Measurements from ENCODE around the gene PHF5A. TPM values are rescaled to one million over a fixed set of nuclear protein-coding genes. Genes with fewer than 3 reads are reported as not detected.

PHF5A gene
- total RNA-seq, 1 donor: 38.4 TPM

GRCh38 chr22:41516462-41516861 lies 48.0 kb upstream of the PHF5A start:
- Histone ChIP-seq H3K36me3 (ENCODE audit: insufficient read depth, low read length) (peaks cover 52% of the 10 kb centered on the region), H3K4me2 (ENCODE audit: insufficient read depth, low read length) (no peak overlapping the region), H3K27ac (ENCODE audit: low read depth, low read length) (no peak overlapping the region), H2AFZ (ENCODE audit: low read length) (no peak overlapping the region), H3K4me1 (ENCODE audit: insufficient read depth, low read length) (peaks cover 12% of the 10 kb centered on the region), H3K79me2 (ENCODE audit: insufficient read depth, low read length) (no peaks in the 10 kb centered on the region), H4K20me1 (ENCODE audit: insufficient read depth, low read length) (peaks cover 7% of the 10 kb centered on the region), H3K9me3 (ENCODE audit: low read depth, low read length) (no peaks in the 10 kb centered on the region), H3K4me3 (ENCODE audit: insufficient read depth, low read length) (no peak overlapping the region), H3K27me3 (ENCODE audit: insufficient read depth, low read length) (no peaks in the 10 kb centered on the region)
- DNase-seq (ENCODE audit: insufficient read length, low spot score, missing footprints): no peak
- TF ChIP-seq, protein P1, sequence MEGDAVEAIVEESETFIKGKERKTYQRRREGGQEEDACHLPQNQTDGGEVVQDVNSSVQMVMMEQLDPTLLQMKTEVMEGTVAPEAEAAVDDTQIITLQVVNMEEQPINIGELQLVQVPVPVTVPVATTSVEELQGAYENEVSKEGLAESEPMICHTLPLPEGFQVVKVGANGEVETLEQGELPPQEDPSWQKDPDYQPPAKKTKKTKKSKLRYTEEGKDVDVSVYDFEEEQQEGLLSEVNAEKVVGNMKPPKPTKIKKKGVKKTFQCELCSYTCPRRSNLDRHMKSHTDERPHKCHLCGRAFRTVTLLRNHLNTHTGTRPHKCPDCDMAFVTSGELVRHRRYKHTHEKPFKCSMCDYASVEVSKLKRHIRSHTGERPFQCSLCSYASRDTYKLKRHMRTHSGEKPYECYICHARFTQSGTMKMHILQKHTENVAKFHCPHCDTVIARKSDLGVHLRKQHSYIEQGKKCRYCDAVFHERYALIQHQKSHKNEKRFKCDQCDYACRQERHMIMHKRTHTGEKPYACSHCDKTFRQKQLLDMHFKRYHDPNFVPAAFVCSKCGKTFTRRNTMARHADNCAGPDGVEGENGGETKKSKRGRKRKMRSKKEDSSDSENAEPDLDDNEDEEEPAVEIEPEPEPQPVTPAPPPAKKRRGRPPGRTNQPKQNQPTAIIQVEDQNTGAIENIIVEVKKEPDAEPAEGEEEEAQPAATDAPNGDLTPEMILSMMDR (IDR thresholded peaks at IDR 0.05; ENCODE audit: extremely low read depth, low read depth, low read length): no peak

DNA sequence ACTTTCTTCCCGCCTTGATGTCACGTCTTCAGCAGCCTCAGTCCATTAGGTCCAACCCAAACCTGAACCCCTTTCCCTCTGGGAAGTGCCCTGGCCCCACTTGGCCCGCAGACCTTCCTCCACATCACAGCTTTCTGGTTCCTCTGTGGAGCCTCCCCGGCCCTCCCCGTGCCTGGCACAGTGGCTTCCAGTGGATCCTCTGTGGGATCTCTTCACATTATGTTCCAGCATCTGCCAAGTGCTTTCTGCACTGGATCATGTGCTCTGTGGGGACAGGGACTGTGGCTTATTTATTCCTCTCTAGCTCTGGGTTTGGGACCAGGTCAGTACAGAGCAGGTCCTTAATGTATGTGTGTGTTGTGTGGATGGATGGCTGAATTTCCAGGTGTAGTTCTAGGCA lies 44.9 kb upstream of the PHF5A start:
- Histone ChIP-seq H3K27ac (ENCODE audit: low read depth, low read length) (peak overlapping the region; percentile 9), H3K79me2 (ENCODE audit: insufficient read depth, low read length) (no peaks in the 10 kb centered on the region), H3K4me1 (ENCODE audit: insufficient read depth, low read length) (peaks cover 12% of the 10 kb centered on the region), H3K4me3 (ENCODE audit: insufficient read depth, low read length) (no peak overlapping the region), H2AFZ (ENCODE audit: low read length) (no peak overlapping the region), H3K9me3 (ENCODE audit: low read depth, low read length) (no peaks in the 10 kb centered on the region), H3K36me3 (ENCODE audit: insufficient read depth, low read length) (peaks cover 44% of the 10 kb centered on the region), H4K20me1 (ENCODE audit: insufficient read depth, low read length) (peaks cover 7% of the 10 kb centered on the region), H3K27me3 (ENCODE audit: insufficient read depth, low read length) (no peaks in the 10 kb centered on the region), H3K4me2 (ENCODE audit: insufficient read depth, low read length) (no peak overlapping the region)
- peak; percentile 88 for DNase-seq (ENCODE audit: insufficient read length, low spot score, missing footprints)
- TF ChIP-seq, protein P1 (IDR thresholded peaks at IDR 0.05; ENCODE audit: extremely low read depth, low read depth, low read length): no peak

DNA sequence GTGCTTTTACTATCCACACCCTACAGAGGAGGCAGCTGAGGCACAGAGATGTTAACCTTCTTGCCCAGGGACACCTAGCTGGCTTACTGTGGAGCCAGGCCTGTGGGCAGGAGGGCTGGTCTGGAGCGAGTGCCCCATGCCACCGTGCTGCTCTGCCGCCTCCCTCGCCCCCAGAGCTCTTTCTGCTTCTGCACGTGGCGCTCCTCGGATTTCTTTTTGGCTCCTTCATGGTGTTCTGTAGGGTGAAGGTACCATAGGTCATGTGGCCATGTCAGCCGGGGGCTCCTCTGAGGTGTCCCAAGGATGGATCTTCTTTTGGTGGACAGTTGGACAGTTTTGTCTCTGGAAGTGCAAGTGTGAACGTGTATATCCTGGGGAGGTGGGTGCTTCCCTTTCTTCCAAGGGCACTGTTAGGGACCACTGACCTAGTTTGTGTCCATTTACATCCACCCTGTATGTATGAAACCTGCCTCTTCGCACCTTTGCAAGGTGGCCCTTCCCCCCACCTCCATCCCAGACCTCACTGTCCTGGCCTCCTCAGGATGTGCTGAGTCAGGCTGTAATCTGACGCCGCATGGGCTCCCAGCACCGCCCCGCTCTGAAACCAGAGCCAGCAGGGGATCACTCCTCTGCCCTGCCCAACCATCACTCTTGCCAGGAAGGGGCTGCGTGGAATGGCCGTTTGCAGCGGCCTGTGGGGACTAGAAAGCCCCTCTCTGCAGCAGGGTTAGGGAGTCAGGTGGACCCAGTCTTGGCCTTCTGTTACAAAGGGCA lies 44.1 kb upstream of the PHF5A start:
- Histone ChIP-seq H3K4me3 (ENCODE audit: insufficient read depth, low read length) (no peak overlapping the region), H3K4me1 (ENCODE audit: insufficient read depth, low read length) (peaks cover 12% of the 10 kb centered on the region), H3K27me3 (ENCODE audit: insufficient read depth, low read length) (no peaks in the 10 kb centered on the region), H2AFZ (ENCODE audit: low read length) (no peak overlapping the region), H4K20me1 (ENCODE audit: insufficient read depth, low read length) (peaks cover 4% of the 10 kb centered on the region), H3K9me3 (ENCODE audit: low read depth, low read length) (no peaks in the 10 kb centered on the region), H3K4me2 (ENCODE audit: insufficient read depth, low read length) (peak overlapping the region; percentile 18), H3K36me3 (ENCODE audit: insufficient read depth, low read length) (peaks cover 47% of the 10 kb centered on the region), H3K79me2 (ENCODE audit: insufficient read depth, low read length) (peaks cover 3% of the 10 kb centered on the region), H3K27ac (ENCODE audit: low read depth, low read length) (peak overlapping the region; percentile 41)
- TF ChIP-seq, protein P1 (IDR thresholded peaks at IDR 0.05; ENCODE audit: extremely low read depth, low read depth, low read length): no peak
- DNase-seq (ENCODE audit: insufficient read length, low spot score, missing footprints): peak; percentile 96

DNA sequence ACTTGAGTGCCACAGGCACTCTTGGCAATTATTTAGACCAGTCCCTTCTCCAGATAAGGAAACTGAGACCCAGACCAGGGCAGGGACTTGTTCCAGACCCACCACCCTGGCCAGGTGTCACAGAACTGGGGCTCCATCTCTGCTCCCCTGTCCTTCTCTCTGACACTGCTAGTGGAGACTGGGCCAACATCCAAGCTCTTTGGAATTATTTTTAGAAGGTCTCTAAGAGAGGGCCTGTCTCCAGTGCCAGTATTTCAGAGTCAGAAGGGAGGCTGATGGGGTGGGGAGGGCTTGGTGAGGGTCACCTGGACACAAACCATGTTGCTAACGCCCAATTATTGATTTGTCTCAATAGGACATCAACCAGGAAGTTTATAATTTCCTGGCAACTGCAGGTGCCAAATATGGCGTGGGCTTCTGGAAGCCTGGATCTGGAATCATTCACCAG lies 43.1 kb upstream of the PHF5A start:
- no peak overlapping the region for H3K27ac ChIP-seq (ENCODE audit: low read depth, low read length)
- H3K4me2 ChIP-seq (ENCODE audit: insufficient read depth, low read length): no peak overlapping the region
- H3K4me3 ChIP-seq (ENCODE audit: insufficient read depth, low read length): no peak overlapping the region
- DNase-seq (ENCODE audit: insufficient read length, low spot score, missing footprints): peak; percentile 65
- peaks cover 2% of the 10 kb centered on the region for H4K20me1 ChIP-seq (ENCODE audit: insufficient read depth, low read length)
- H2AFZ ChIP-seq (ENCODE audit: low read length): no peak overlapping the region
- TF ChIP-seq, protein P1 (IDR thresholded peaks at IDR 0.05; ENCODE audit: extremely low read depth, low read depth, low read length): no peak
- H3K36me3 ChIP-seq (ENCODE audit: insufficient read depth, low read length): peaks cover 52% of the 10 kb centered on the region
- peaks cover 12% of the 10 kb centered on the region for H3K4me1 ChIP-seq (ENCODE audit: insufficient read depth, low read length)
- H3K27me3 ChIP-seq (ENCODE audit: insufficient read depth, low read length): no peaks in the 10 kb centered on the region
- H3K9me3 ChIP-seq (ENCODE audit: low read depth, low read length): no peaks in the 10 kb centered on the region
- H3K79me2 ChIP-seq (ENCODE audit: insufficient read depth, low read length): peaks cover 13% of the 10 kb centered on the region

Measured in osteoblast (primary cell).